ENCODE measurements around the gene KSR2. TPM values are rescaled to one million over a fixed set of nuclear protein-coding genes. Genes with fewer than 3 reads are reported as not detected.

KSR2 gene
- total RNA-seq, 1 donor from 2014 or later: 0.26 TPM

DNA sequence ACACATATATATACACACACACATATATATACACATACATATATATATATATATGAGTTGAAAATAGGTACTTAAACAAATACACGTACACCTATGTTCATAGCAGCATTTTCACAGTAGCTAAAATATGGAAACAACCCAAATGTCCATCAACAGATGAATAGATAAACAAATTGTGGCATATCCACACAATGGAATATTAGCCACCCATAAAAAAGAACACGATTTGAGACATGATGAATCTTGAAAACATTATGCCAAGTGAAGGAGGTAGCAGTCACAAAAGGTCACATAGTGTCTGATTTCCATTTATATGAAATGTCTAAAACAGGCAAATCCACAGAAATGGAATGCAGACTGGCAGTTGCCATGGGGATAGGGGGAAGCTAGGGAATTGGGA is 276.3 kb downstream of the KSR2 start:
- no peak for DNase-seq (ENCODE audit: low read depth in 2 of 2)

DNA sequence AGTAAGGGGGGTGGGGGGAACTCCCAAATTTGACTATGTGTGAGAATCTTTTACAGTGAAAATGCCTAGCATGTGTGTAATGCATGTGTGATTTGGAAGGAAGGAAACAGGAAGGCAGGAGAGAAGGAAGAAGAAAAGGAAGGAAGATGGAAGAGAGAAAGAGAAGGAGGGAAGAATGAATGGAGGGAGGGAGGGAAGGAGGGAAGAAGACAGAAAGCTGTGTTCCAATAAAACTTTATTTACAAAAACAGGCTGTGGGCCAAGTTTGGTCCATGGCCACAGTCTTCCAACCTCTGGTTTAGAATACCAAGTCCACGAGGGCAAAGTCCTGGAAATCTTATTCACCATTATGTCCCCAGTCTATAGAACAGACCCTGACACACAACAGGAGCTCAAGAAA is 278.9 kb downstream of the KSR2 start:
- DNase-seq (ENCODE audit: low read depth in 2 of 2): no peak

DNA sequence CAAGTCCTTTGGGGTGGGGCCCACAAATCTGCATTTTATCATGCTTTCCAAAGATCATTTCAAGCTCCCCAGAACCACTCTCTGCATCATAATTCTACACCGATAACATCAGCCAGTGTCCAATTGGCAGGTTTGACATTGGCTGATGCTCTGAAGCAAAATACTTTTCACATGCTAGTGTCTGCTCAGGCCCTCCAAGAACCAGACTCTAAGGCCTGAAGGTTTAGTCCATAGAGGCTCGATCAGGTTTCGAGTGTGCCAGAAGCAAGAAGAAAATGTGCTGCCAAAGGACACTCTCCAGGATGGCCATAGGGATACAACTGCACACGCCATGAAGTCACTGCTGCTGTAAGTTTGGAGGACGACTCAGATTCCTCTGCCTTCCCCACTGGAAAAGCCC is 280.3 kb downstream of the KSR2 start:
- no peak for DNase-seq (ENCODE audit: low read depth in 2 of 2)

DNA sequence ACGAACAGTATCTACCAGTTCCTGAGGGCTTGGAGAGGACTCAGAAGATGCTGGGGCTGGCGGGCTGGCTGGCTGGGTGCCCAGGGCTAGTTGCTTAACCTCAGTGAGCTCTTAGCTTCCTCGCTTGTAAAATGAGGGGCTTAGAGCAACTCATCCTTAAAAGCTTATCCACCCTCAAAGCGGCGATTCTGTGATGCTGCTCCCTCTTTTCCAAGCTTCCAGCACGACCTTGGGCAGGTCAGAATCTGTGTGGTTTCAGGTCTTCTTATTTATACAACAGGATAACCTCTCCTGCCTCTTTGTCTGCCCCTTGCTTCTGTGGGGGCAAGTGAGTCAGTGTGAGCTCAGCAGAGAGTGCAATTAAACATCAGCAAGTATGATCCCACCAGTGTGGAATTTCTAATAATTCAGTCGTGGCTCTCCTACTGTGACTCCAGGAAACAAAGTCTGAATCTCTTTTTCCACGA is 281.8 kb downstream of the KSR2 start:
- peak; percentile 84 to 94 for DNase-seq (ENCODE audit: low read depth in 2 of 2)

DNA sequence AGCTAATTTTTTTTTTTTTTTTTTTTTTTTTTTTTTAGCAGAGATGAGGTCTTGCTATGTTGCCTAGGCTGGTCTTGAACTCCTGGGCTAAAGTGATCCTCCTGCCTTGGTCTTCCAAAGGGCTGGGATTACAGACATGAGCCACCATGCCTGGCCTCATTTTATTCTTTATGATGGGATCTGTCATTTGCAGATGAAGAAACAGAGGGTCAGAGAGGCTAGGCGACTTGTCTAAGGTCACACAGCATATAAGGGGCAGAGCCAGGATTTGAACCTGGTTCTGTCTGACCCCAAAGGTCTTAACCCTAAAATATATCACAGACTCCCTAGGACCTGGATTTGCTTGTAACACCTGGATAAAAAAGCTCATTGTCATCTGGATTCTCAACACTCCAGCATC is 282.6 kb downstream of the KSR2 start:
- no peak for DNase-seq (ENCODE audit: low read depth in 2 of 2)

DNA sequence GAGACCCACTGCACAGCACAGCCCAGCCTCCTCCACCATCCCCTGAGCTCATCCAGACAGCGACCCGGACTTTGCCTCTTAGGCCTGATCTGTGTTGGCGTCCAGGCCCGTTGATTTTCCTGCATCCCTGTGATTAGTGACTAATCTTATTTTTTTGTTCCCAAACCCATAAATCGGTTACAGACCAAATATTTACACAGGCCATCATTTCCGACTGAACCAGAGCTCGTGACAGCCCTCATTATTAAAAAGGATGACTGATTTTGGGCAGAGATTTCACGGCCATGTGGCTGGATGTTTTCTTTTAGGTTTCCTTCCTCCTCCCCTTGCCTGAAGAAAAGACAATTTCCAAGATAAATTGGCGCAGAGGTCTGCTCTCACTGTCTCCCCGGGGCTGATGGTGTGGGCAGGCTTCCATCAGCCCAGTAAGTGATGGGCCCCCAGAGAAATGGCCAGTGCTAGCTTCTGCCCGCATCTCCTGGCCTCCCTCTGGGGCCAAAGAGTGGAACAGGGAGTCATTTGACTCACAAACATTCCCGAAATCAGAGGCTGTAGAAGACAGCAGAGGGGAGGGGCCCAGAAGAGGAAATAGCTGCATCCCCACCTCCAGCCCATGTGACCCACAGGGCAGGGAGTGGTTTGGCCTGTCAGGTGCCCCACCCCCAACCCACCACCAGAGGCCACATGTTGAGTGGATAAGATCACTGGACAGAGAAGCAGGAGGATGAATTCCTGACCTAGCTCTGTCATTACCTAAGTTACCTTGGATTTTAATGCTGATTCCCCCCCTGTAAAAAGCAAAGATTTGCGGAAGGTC is 283.5 kb downstream of the KSR2 start:
- DNase-seq (ENCODE audit: low read depth in 2 of 2): peak; percentile 95 to 97

DNA sequence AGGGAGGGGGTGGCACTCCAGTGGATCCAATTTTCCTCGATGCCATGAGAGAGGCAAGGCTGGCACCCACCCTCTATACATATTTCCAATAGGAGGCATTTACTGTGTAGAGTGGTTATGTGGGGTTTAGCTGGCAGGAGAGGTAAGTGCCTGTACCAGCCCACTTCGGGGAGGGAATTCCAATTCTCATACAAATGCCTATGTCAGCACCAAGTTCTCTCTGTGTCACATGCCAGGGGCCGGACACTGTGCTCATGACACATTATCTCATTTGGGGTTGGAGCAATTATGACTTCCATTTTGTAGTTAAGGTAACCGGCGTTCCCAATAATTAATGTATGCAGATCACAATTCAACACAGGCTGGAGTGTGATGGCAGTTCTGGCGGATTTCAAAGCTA is 284.3 kb downstream of the KSR2 start:
- peak; percentile 29 to 36 for DNase-seq (ENCODE audit: low read depth in 2 of 2)

DNA sequence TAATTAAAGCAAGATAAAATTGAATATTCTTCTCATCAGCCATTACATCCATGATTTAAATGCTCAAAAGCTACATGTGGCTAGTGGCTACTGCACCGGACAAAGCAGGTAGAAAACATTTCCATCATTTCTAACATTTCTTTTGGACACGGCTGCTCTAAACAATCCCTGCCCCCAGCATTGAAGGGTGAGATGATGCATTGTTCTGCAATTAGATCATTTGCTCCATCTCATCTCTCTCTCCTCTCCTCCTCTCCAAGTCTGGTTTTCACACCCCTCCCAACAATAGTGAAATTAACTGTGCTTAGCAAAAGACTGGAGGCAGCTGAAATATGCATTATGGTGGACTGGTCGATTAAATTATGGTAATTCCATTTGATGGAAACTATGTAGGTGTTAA is 288.5 kb downstream of the KSR2 start:
- DNase-seq (ENCODE audit: low read depth in 2 of 2): peak; percentile 82 to 84

DNA sequence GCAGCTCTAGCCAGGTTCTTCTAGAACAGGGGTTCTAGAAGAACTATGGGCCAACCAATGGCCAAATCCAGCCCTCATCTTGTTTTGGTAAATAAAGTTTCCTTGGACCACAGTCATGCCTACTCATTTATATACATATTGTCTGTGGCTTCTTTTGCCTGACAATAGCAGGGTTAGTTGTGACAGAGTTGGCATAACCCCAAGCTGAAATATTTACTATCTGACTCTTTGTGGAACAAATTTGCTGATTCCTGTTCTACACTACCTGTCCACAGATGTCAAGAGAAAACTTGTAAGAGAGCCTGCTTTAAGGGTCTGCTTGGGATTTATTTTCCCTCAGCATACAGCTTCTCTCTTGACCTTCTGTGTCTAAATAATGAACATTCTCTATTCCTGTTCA is 289.0 kb downstream of the KSR2 start:
- DNase-seq (ENCODE audit: low read depth in 2 of 2): peak; percentile 70 to 80

DNA sequence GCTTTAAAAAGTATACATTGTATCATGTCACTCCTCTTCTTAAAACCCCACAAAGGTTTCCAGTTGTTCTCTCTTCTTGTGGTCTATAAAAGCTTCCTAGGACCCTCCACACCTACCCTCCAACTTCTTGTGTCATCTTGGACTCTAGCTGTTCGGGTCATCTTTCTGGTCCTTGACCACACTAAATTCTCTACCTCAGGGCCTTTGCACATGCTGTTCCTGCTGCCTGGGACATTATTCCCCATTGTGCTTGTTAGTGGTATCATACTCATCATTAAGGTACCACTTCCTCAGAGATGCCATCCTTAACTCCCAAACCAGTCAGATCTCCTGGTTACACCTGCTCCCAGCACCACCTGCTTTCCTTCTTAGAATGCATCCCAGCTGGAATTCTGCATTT is 294.0 kb downstream of the KSR2 start:
- DNase-seq (ENCODE audit: low read depth in 2 of 2): no peak

DNA sequence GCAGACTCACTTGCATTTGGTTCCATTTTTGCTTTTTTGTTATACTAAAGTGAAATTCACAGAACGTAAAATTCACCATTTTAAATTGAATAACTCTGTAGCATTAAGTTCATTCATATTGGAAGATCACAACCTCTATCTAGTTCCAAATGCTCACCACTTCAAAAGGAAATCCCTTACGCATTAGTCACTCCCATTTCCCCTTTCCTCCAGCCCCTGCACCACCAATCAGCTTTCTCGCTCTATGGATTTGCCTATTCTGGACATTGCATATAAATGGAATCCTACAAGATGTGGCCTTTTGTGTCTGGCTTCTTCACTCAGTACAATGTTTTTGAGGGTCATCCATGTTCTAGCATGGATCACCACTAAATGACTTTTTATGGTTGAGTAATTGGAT is 294.5 kb downstream of the KSR2 start:
- DNase-seq (ENCODE audit: low read depth in 2 of 2): peak; percentile 72 to 83

DNA sequence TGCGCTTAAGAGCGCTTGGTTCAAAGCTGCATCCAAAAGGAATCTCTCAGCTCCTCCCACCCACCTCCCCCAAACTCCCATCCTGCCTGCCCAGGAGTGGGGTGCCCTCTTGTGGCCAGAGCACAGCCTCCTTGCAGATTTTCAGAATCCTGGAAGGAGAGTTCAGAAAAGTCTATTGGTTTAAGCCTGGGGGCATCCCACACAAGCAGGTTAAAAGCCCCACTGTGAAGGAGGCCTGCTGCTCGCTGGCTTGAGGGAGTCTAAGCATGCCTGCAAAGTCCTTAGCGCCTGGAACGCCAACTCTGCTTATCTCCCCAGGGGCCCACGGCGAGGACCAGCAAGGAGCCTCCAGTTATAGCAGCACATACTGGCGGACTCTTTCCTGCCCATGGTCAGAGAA is 297.1 kb downstream of the KSR2 start:
- DNase-seq (ENCODE audit: low read depth in 2 of 2): peak in 1 of 2 donors; percentile 57

DNA sequence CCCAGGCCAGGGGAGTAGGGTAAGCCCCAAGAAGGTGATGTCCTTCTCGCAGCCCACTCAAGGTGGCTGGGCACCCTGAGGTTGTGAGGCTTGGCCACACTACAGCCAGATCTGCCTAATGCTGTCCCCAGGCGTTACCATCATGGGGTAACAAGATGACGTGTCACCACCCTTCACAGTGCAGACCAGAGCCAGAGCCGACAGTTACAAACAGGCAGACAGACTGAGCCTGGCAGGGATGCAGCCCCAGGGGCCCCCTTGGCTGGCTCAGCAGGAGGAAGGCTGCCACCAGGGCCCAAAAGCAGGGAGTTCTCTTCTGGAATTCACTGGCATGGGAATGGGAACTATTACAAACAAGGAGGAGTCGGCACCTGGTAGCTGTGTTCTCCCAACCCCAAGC is 304.6 kb downstream of the KSR2 start:
- DNase-seq (ENCODE audit: low read depth in 2 of 2): no peak

DNA sequence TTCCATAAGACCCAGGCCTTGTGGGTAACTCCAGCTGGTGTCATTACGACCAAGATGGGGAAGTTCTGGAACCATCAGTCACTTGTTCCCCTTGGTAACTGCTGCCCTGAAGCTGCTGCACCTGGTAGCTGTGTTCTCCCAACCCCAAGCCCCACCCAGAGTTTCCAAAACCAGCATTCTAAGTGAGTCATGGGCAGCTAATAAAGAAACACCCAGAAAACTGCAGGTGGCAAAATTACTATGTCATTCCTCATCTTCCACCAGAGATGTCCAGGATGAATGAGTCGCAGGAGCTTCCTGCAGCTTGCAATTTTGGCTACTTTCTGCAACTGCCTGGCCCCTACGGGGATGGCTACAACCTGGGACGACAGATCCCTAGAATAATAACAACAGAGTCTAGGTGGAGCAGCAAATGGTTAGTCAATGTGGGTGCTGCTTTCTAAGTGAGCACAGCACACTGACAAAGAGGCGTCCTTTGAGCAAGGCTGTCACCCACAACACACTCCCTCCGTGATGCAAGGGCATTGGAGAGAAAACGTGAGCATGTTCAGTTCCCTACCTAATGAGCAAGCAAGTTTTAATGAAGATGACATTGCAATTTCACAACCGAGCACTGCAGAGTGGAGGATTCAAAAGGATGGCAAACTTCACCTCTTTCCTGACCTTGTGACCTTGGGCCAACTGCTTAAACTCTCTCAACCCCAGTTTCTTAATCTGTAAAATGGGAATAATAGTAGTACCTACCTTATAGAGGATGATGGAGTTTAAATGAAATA is 306.0 kb downstream of the KSR2 start:
- DNase-seq (ENCODE audit: low read depth in 2 of 2): peak in 1 of 2 donors; percentile 31

DNA sequence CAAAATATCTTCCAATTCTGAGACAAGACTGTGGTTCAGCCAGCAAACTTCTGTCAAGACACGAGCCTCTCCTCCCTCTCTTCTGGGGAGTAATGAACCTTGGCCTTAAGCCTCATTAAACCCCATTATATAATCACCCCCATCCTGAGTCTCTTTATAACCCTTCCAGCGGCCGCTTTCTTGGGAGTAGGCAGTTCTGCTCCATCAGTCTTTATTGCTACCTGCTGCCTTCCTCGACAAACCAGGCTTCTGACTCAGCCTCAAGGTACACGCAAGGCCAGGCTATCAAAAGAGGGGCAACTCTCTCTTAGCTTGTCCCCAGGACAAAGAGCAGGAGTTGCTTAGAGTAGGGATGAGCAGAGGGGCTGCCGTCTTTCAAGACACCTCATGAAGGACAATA is 306.6 kb downstream of the KSR2 start:
- DNase-seq (ENCODE audit: low read depth in 2 of 2): no peak

DNA sequence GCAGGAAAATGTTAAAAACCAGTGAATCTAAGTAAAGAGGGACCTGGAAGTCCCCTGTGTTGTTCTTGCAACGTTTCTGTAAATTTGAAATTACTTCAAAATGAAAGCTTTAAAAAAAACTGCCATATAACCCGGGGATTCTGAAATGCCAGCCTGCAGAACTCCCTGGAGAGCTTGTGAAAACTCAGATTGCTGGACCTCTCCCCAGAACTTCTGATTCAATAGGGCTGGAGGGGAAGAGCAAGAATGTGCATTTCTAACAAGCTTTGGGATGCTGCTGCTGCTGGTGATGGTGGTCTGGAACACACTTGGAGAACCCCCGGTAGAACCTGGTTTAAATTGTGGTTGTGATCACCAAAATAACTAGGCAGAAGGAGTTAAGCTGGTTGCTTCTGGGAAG is 307.3 kb downstream of the KSR2 start:
- no peak for DNase-seq (ENCODE audit: low read depth in 2 of 2)

DNA sequence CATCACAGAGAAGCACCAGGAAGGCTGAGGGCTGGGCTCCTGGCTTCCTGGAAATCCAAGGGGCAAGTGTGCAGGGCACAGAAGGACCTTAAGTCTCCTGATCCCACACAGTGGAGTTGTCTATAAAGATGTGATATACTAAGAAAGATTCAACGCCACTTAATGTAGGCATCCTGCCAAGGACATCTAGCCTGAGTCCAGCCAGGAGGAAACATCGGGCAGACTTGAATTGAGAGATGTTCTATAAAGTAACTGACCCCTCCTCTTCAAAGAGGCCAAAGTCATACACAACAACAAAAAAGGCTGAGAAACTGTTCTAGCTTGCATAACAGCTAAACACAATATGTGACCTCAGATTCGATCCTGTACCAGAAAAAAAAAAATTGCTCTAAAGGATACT is 307.9 kb downstream of the KSR2 start:
- peak in 1 of 2 donors; percentile 36 for DNase-seq (ENCODE audit: low read depth in 2 of 2)

DNA sequence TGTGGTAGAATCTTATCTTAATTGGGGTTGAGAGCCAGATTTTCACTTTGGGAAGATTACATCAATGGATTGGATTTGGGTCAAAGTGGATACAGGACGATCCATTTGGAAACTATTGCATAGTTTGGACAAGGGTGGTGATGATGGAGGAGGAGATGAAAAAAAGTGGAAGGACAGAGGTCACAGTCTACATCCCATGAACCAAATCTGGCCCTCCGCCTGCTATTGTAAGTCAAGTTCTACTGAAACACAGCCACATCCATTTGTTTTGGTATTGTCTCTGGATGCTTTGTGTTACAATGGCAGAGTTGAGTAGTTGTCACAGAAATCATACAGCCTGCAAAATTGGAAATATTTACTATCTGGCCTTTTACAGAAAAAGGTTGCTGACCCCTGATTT is 310.6 kb downstream of the KSR2 start:
- peak; percentile 52 to 85 for DNase-seq (ENCODE audit: low read depth in 2 of 2)

DNA sequence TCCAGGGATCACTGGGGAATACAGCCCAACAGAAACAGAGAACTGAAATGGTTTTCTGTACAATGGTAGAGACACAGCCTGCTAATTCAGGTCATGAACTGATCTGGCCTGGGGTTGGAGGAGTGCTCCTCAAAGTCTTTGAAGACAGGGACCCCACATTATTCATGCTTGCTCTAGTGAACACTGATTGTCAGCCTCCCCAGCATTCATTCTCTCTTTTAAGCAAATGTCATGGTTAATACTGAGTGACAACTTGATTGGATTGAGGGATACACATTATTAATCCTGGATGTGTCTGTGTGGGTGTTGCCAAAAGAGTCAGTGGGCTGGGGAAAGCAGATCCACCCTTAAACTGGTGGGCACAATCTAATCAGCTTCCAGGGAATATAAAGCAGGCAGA is 319.0 kb downstream of the KSR2 start:
- DNase-seq (ENCODE audit: low read depth in 2 of 2): no peak

DNA sequence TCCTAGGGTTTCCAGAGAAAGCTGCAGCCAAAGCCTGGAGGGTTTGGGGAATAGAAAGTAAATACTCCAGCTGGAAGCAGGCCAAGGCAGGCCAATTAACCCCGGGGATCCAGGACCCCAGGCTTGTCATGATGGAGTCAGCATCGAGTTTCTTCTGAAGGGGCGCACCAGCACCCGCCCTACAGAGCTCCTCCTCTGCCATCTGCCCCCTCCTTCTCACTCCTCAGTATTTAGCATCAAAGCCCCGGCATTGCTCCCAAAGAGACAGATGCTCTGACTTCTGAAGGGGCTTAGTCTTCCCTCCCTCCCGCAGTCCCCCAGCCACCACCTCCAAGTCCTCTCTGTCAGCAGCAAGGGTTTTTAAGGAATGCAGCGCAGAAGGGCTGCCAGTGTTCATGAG is 322.3 kb downstream of the KSR2 start:
- DNase-seq (ENCODE audit: low read depth in 2 of 2): no peak

DNA sequence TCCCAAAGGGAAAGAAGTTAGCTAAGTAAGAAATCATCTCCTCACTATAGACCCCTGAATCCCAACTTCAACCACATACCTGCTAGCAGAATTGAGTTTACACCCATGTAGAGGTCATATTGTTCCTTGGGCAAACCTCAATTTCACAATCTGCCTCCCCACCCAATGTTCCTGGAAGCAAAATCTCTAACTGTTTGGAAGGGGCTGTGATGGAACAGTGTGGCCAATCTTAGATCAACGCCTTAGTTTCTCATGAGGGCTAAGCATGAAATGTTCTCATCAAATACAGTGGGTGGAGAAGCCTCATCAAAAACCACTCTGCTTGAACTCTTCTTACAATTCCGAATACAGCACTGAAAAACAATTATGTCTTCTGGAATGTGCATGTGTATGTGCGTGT is 323.3 kb downstream of the KSR2 start:
- no peak for DNase-seq (ENCODE audit: low read depth in 2 of 2)

DNA sequence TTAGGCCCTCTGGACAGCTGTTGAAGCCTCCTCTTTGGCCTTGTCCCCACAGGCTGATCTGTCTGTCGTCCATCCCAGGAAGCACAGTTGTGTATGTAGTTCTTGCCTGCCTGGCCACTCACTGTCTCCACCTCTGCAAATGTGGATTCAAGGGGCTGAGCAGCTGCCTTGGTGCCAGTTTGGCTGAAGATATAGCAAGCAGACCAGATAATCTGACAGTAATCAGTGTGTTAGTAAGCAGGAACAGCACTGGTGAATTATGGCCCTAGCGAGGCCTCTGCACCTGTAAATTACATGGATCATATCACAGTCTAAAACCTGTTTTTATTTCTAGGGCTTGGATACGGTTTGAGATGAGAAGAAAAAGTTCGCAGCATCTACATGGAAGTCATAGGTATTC is 324.8 kb downstream of the KSR2 start:
- no peak for DNase-seq (ENCODE audit: low read depth in 2 of 2)

DNA sequence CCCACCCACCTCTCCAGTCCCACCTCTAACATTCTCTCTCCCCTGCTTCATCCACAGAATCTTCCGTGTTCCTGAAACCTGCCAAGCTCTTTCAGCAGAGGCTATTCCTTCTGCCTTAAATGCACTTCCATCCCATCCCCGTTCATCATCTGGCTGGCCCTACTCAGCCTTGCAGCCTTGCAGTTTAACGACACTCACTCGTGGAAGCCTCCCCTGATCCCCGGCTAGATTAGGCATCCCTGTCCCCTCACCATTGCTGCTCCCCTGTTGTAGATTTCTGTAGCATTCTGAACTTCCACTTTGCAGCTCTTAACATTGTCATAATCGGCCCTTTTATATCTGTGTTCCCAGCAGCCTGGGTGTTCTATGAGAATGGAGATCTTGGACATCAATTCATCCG is 326.9 kb downstream of the KSR2 start:
- no peak for DNase-seq (ENCODE audit: low read depth in 2 of 2)

All from dermis microvascular lymphatic vessel endothelial cell (primary cell).